ENCODE measurements around the gene CLN3.
"Not testable (repeated sequence)": the region's sequence is repeated elsewhere in the genome, so short reads cannot be mapped to it uniquely, and the experiment has no call there.

Gene CLN3

DNA sequence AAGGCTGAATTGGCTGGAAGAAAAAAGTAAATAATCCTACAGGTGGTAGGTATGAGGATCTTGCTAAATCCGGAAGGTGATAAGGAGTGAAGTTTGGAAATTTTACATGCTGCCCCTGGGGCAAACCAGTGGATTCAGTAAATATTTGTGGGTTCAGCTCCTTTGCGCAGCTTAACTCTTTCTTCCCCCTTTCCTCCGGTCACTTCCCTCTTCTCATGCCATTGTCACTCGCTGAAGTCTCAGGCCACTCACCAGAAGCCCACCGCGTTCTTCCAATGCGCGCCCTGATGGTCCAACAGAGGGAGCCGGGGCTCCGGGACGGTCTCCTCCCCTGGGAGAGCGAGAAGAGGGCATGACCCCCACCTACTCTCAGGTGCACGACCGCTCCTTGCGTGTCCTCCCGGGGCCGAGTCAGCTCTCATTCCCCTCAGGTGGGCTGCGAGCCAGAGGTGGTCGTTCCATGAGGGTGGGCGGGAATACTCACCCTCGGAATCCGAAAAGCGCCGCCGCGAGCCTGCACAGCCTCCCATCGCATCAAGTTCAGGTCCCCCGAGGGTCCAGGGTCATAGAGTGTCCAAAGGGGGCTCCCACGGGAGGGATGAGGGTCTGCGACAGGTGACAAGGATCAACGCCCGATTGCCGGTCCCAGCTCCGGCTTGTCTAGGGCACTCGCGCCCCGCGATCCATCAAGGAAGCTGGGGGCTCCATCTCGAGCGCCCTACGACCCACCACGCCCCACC, 474 bp downstream of the CLN3 start:
- no peak for TF ChIP-seq BACH2 (CRISPR knock-in tag; IDR thresholded peaks at IDR 0.05; ENCODE audit: borderline replicate concordance)
- no peak for TF ChIP-seq ARNTL (CRISPR knock-in tag; IDR thresholded peaks at IDR 0.05; ENCODE audit: borderline replicate concordance, low read depth)
- no peak for TF ChIP-seq ISL1 (CRISPR knock-in tag; IDR thresholded peaks at IDR 0.05)
- no peak for TF ChIP-seq ZNF565 (CRISPR knock-in tag; conservative IDR thresholded peaks at IDR 0.05; ENCODE audit: low read depth)
- TF ChIP-seq TOX (CRISPR knock-in tag; IDR thresholded peaks at IDR 0.05; ENCODE audit: borderline replicate concordance) = no peak
- TF ChIP-seq ESRRG (CRISPR knock-in tag; IDR thresholded peaks at IDR 0.05) = no peak
- TF ChIP-seq PPARA (CRISPR knock-in tag; IDR thresholded peaks at IDR 0.05; ENCODE audit: borderline replicate concordance) = no peak
- TF ChIP-seq PATZ1 (CRISPR knock-in tag; IDR thresholded peaks at IDR 0.05; ENCODE audit: borderline replicate concordance) = no peak
- TF ChIP-seq SNAI2 (CRISPR knock-in tag; IDR thresholded peaks at IDR 0.05) = no peak
- no peak for TF ChIP-seq ZNF70 (CRISPR knock-in tag; IDR thresholded peaks at IDR 0.05)
- no peak for TF ChIP-seq GLIS3 (CRISPR knock-in tag; IDR thresholded peaks at IDR 0.05)
- no peak for TF ChIP-seq ZFP30 (CRISPR knock-in tag; IDR thresholded peaks at IDR 0.05)
- TF ChIP-seq, protein P1, sequence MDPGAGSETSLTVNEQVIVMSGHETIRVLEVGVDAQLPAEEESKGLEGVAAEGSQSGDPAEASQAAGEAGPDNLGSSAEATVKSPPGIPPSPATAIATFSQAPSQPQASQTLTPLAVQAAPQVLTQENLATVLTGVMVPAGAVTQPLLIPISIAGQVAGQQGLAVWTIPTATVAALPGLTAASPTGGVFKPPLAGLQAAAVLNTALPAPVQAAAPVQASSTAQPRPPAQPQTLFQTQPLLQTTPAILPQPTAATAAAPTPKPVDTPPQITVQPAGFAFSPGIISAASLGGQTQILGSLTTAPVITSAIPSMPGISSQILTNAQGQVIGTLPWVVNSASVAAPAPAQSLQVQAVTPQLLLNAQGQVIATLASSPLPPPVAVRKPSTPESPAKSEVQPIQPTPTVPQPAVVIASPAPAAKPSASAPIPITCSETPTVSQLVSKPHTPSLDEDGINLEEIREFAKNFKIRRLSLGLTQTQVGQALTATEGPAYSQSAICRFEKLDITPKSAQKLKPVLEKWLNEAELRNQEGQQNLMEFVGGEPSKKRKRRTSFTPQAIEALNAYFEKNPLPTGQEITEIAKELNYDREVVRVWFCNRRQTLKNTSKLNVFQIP (CRISPR knock-in tag; IDR thresholded peaks at IDR 0.05; ENCODE audit: borderline replicate concordance, low read depth) = no peak
- TF ChIP-seq ZC3H10 (CRISPR knock-in tag; IDR thresholded peaks at IDR 0.05) = no peak
- TF ChIP-seq, protein P2, sequence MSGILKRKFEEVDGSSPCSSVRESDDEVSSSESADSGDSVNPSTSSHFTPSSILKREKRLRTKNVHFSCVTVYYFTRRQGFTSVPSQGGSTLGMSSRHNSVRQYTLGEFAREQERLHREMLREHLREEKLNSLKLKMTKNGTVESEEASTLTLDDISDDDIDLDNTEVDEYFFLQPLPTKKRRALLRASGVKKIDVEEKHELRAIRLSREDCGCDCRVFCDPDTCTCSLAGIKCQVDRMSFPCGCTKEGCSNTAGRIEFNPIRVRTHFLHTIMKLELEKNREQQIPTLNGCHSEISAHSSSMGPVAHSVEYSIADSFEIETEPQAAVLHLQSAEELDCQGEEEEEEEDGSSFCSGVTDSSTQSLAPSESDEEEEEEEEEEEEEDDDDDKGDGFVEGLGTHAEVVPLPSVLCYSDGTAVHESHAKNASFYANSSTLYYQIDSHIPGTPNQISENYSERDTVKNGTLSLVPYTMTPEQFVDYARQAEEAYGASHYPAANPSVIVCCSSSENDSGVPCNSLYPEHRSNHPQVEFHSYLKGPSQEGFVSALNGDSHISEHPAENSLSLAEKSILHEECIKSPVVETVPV (CRISPR knock-in tag; IDR thresholded peaks at IDR 0.05) = no peak
- TF ChIP-seq CSDC2 (CRISPR knock-in tag; IDR thresholded peaks at IDR 0.05) = no peak
- no peak for TF ChIP-seq OSR1 (CRISPR knock-in tag; IDR thresholded peaks at IDR 0.05)
- no peak for TF ChIP-seq ZNF8 (CRISPR knock-in tag; IDR thresholded peaks at IDR 0.05)
- ATAC-seq = peak; percentile 73

- TF ChIP-seq ZFP30 (CRISPR knock-in tag; IDR thresholded peaks at IDR 0.05) = no peak
- no peak for TF ChIP-seq BACH2 (CRISPR knock-in tag; IDR thresholded peaks at IDR 0.05; ENCODE audit: borderline replicate concordance)
- TF ChIP-seq, protein P3, sequence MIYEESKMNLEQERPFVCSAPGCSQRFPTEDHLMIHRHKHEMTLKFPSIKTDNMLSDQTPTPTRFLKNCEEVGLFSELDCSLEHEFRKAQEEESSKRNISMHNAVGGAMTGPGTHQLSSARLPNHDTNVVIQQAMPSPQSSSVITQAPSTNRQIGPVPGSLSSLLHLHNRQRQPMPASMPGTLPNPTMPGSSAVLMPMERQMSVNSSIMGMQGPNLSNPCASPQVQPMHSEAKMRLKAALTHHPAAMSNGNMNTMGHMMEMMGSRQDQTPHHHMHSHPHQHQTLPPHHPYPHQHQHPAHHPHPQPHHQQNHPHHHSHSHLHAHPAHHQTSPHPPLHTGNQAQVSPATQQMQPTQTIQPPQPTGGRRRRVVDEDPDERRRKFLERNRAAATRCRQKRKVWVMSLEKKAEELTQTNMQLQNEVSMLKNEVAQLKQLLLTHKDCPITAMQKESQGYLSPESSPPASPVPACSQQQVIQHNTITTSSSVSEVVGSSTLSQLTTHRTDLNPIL (CRISPR knock-in tag; IDR thresholded peaks at IDR 0.05; ENCODE audit: low read depth) = no peak
- TF ChIP-seq, protein P4, sequence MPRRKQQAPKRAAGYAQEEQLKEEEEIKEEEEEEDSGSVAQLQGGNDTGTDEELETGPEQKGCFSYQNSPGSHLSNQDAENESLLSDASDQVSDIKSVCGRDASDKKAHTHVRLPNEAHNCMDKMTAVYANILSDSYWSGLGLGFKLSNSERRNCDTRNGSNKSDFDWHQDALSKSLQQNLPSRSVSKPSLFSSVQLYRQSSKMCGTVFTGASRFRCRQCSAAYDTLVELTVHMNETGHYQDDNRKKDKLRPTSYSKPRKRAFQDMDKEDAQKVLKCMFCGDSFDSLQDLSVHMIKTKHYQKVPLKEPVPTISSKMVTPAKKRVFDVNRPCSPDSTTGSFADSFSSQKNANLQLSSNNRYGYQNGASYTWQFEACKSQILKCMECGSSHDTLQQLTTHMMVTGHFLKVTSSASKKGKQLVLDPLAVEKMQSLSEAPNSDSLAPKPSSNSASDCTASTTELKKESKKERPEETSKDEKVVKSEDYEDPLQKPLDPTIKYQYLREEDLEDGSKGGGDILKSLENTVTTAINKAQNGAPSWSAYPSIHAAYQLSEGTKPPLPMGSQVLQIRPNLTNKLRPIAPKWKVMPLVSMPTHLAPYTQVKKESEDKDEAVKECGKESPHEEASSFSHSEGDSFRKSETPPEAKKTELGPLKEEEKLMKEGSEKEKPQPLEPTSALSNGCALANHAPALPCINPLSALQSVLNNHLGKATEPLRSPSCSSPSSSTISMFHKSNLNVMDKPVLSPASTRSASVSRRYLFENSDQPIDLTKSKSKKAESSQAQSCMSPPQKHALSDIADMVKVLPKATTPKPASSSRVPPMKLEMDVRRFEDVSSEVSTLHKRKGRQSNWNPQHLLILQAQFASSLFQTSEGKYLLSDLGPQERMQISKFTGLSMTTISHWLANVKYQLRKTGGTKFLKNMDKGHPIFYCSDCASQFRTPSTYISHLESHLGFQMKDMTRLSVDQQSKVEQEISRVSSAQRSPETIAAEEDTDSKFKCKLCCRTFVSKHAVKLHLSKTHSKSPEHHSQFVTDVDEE (CRISPR knock-in tag; IDR thresholded peaks at IDR 0.05) = no peak
- TF ChIP-seq CSDC2 (CRISPR knock-in tag; IDR thresholded peaks at IDR 0.05) = no peak
- TF ChIP-seq, protein P1 (CRISPR knock-in tag; IDR thresholded peaks at IDR 0.05; ENCODE audit: borderline replicate concordance, low read depth) = no peak
- TF ChIP-seq ZFP3 (CRISPR knock-in tag; IDR thresholded peaks at IDR 0.05) = no peak
- no peak for TF ChIP-seq PPARA (CRISPR knock-in tag; IDR thresholded peaks at IDR 0.05; ENCODE audit: borderline replicate concordance)
- no peak for TF ChIP-seq ESRRG (CRISPR knock-in tag; IDR thresholded peaks at IDR 0.05)
- no peak for TF ChIP-seq RARB (CRISPR knock-in tag; IDR thresholded peaks at IDR 0.05)
- no peak for TF ChIP-seq TOX (CRISPR knock-in tag; IDR thresholded peaks at IDR 0.05; ENCODE audit: borderline replicate concordance)
- TF ChIP-seq ARNTL (CRISPR knock-in tag; IDR thresholded peaks at IDR 0.05; ENCODE audit: borderline replicate concordance, low read depth) = no peak
- TF ChIP-seq PATZ1 (CRISPR knock-in tag; IDR thresholded peaks at IDR 0.05; ENCODE audit: borderline replicate concordance) = no peak
- no peak for TF ChIP-seq SNAI2 (CRISPR knock-in tag; IDR thresholded peaks at IDR 0.05)
- TF ChIP-seq GLIS3 (CRISPR knock-in tag; IDR thresholded peaks at IDR 0.05) = no peak
- no peak for TF ChIP-seq ZNF70 (CRISPR knock-in tag; IDR thresholded peaks at IDR 0.05)
- no peak for TF ChIP-seq ZNF8 (CRISPR knock-in tag; IDR thresholded peaks at IDR 0.05)
- no peak for ATAC-seq
Observed at GRCh38 chr16:28486266-28486665, 5.6 kb downstream of the CLN3 start.

- not testable (repeated sequence) for ATAC-seq
Observed at GRCh38 chr16:28483361-28483760, 8.5 kb downstream of the CLN3 start.
